Lung (tissue), 12 donors: ENCODE results near the gene PTPN21. TPM values are rescaled to one million over a fixed set of nuclear protein-coding genes. Genes with fewer than 3 reads are reported as not detected.

Experiments
- ATAC-seq: fragments of 200-7000 bp; cut with Tn5 transposase; one replicate; pipeline ENCODE4 v1.9.1; 2020; ENCODE audit warnings: moderate number of reproducible peaks; ENCODE audit not compliant: insufficient read depth, low FRiP score
- DNase-seq, 3 donors: peaks; one replicate each; pipeline ENCODE4 v3.0.0-alpha.2; 2013 to 2017
- H3K27ac ChIP-seq, 2 donors: one replicate each; pipeline ENCODE4 v1.5.1; 2013; ENCODE audit warnings: mild to moderate bottlenecking in 2 of 2, moderate library complexity in 2 of 2, control low read depth in 1 of 2, inconsistent platforms in 1 of 2, low read depth in 1 of 2, low read length in 1 of 2
- H3K27me3 ChIP-seq, 3 donors: one replicate each; pipeline ENCODE4 v1.5.1; 2013; ENCODE audit warnings: low read length in 2 of 3; ENCODE audit not compliant: control insufficient read depth in 3 of 3, insufficient read depth in 3 of 3
- H3K36me3 ChIP-seq, 4 donors: one replicate each; pipeline ENCODE4 v1.5.1; 2013; ENCODE audit warnings: low read length in 4 of 4, mild to moderate bottlenecking in 1 of 4, moderate library complexity in 1 of 4; ENCODE audit not compliant: control insufficient read depth in 4 of 4, insufficient read depth in 4 of 4
- H3K4me1 ChIP-seq, 5 donors: one replicate each; pipeline ENCODE4 v1.5.1; 2013; ENCODE audit warnings: low read length in 5 of 5, mild to moderate bottlenecking in 2 of 5, moderate library complexity in 1 of 5; ENCODE audit not compliant: control insufficient read depth in 5 of 5, insufficient read depth in 5 of 5
- H3K4me3 ChIP-seq: one replicate; pipeline ENCODE4 v1.5.1; 2013; ENCODE audit warnings: mild to moderate bottlenecking, control low read depth, moderate library complexity
- H3K9ac ChIP-seq, 2 donors: one replicate each; pipeline ENCODE4 v1.5.1; 2013; ENCODE audit warnings: low read length in 2 of 2, control low read depth in 1 of 2; ENCODE audit not compliant: insufficient read depth in 1 of 2
- H3K9me3 ChIP-seq, 4 donors: one replicate each; pipeline ENCODE4 v1.5.1; 2013; ENCODE audit warnings: low read length in 3 of 4, mild to moderate bottlenecking in 1 of 4, moderate library complexity in 1 of 4; ENCODE audit not compliant: control insufficient read depth in 4 of 4, insufficient read depth in 3 of 4
- CTCF ChIP-seq: IDR thresholded peaks from 2 replicates; pipeline ENCODE4 v1.5.1; 2012; ENCODE audit warnings: mild to moderate bottlenecking; ENCODE audit errors: control extremely low read depth, extremely low read depth
- WGBS, 2 donors: extraction: QIAGEN DNeasy Blood & Tissue Kit; methylation state at CpG; one replicate each; pipeline ENCODE4 v1.1.7; 2013; 5-methylcytosine and 5-hydroxymethylcytosine counted together
- polyA plus RNA-seq, 2 donors: library from polyadenylated mRNA; stranded (reverse); fragments of 200-250 nt; gene quantifications; one replicate each; pipeline ENCODE4 v1.2.1, GENCODE V29; 2013
- total RNA-seq, 2 donors: library from RNA; depleted of rRNA in 1 of 2; stranded (reverse); fragments of >200 nt in 1 of 2; gene quantifications; one replicate each; pipeline ENCODE4 v1.2.1, GENCODE V29; 2014 to 2021
- donor health status: control.
- donor health status: control.
- donor health status: Bipolar disorder and iron deficiency.
- donor health status: healthy.
- donor health status: DM: yes; HTN: yes; CAD: no.

The PTPN21 gene
- total and polyA plus RNA-seq, 4 donors: 8.2 to 39.3 (median 20.2) TPM

GRCh38 chr14:88565427-88565826 is 10.6 kb upstream of the PTPN21 start:
- TF ChIP-seq CTCF: no peak
- Histone ChIP-seq H3K4me1 (peaks cover 0 to 13% (median 2%) of the 10 kb centered on the region in 5 donors), H3K27me3 (no peaks in the 10 kb centered on the region), H3K36me3 (peaks cover 6 to 31% (median 20%) of the 10 kb centered on the region in 4 donors), H3K9me3 (no peaks in the 10 kb centered on the region), H3K27ac (no peak overlapping the region), H3K9ac (no peak overlapping the region), H3K4me3 (no peak overlapping the region)
- ATAC-seq (no peak), DNase-seq (no peak)
- 92% methylated on average over 5 of the region's 5 CpGs for WGBS, 2 donors

GRCh38 chr14:88563845-88564244 is 9.0 kb upstream of the PTPN21 start:
- Histone ChIP-seq H3K4me3 (peak overlapping the region; percentile 18), H3K4me1 (peaks cover 0 to 13% (median 2%) of the 10 kb centered on the region in 5 donors), H3K9me3 (no peaks in the 10 kb centered on the region), H3K27ac (no peak overlapping the region), H3K27me3 (no peaks in the 10 kb centered on the region), H3K9ac (peak overlapping the region in 1 of 2 donors; percentile 82), H3K36me3 (peaks cover 1 to 17% (median 10%) of the 10 kb centered on the region in 4 donors)
- ATAC-seq (no peak), DNase-seq (no peak)
- 36 to 47% methylated on average over 7 of the region's 7 CpGs for WGBS, 2 donors
- no peak for TF ChIP-seq CTCF

- Histone ChIP-seq H3K4me1 (peaks cover 0 to 13% (median 2%) of the 10 kb centered on the region in 5 donors), H3K27me3 (no peaks in the 10 kb centered on the region), H3K27ac (peak within 1 kb of the TSS; percentile 95 to 97), H3K4me3 (peak within 1 kb of the TSS; percentile 100), H3K9ac (peak within 1 kb of the TSS; percentile 82 to 84), H3K36me3 (peaks cover 0 to 9% (median 3%) of the 10 kb centered on the region in 4 donors), H3K9me3 (no peaks in the 10 kb centered on the region)
- WGBS, 2 donors: 1% methylated on average over 85 to 99 of the region's 99 CpGs
- no peak for TF ChIP-seq CTCF
- DNase-seq (peak; percentile 92 to 94 (median 92)), ATAC-seq (peak; percentile 97)
Measured at GRCh38 chr14:88562831-88563686, 8.3 kb upstream of the PTPN21 start, which contains the start of gene ZC3H14. TSS of gene ZC3H14 (plus strand) at chr14:88563037. CDS start at chr14:88563134, 97 bp downstream.
